Fibroblast of villous mesenchyme (primary cell): ENCODE data around the gene PAX2. TPM values are rescaled to one million over a fixed set of nuclear protein-coding genes. Genes with fewer than 3 reads are reported as not detected.

Source experiments
- DNase-seq: peaks from one replicate; pipeline ENCODE4 v3.0.0-alpha.2; 2010; ENCODE audit warnings: low read depth
- H3K4me3 ChIP-seq: 2 replicates; pipeline ENCODE4 v1.5.1; 2011; ENCODE audit warnings: low read depth, mild to moderate bottlenecking, low read length
- total RNA-seq: library from RNA; depleted of rRNA; stranded (reverse); fragments of >200 nt; gene quantifications from 2 replicates; pipeline ENCODE4 v1.2.3, GENCODE V29; 2012
- TF ChIP-seq, protein P1 (sequence below): IDR thresholded peaks from 2 replicates; pipeline ENCODE4 v1.5.1; 2012; ENCODE audit warnings: low read depth, mild to moderate bottlenecking, low read length; ENCODE audit not compliant: insufficient read depth

Gene PAX2
- total RNA-seq, 1 donor, result not detected

DNA sequence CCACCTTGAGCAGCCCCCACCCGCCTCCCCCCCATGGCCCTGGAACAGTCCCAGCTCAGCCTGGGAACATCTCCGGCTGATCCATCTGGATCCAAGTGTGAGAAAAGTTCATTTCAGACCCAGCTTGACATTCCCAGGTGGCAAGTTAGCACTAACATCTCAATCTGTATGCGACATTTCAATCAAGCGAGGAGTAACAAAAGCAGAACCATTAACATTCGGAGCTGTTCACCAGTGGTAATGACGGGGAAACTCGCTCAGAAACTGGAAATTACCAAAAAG is 65.4 kb downstream of the PAX2 start:
- H3K4me3 ChIP-seq, result no peak overlapping the region
- DNase-seq, result no peak
- TF ChIP-seq, protein P1, sequence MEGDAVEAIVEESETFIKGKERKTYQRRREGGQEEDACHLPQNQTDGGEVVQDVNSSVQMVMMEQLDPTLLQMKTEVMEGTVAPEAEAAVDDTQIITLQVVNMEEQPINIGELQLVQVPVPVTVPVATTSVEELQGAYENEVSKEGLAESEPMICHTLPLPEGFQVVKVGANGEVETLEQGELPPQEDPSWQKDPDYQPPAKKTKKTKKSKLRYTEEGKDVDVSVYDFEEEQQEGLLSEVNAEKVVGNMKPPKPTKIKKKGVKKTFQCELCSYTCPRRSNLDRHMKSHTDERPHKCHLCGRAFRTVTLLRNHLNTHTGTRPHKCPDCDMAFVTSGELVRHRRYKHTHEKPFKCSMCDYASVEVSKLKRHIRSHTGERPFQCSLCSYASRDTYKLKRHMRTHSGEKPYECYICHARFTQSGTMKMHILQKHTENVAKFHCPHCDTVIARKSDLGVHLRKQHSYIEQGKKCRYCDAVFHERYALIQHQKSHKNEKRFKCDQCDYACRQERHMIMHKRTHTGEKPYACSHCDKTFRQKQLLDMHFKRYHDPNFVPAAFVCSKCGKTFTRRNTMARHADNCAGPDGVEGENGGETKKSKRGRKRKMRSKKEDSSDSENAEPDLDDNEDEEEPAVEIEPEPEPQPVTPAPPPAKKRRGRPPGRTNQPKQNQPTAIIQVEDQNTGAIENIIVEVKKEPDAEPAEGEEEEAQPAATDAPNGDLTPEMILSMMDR, result no peak

GRCh38 chr10:100811261-100811660 is 65.9 kb downstream of the PAX2 start:
- TF ChIP-seq, protein P1, result no peak

DNA sequence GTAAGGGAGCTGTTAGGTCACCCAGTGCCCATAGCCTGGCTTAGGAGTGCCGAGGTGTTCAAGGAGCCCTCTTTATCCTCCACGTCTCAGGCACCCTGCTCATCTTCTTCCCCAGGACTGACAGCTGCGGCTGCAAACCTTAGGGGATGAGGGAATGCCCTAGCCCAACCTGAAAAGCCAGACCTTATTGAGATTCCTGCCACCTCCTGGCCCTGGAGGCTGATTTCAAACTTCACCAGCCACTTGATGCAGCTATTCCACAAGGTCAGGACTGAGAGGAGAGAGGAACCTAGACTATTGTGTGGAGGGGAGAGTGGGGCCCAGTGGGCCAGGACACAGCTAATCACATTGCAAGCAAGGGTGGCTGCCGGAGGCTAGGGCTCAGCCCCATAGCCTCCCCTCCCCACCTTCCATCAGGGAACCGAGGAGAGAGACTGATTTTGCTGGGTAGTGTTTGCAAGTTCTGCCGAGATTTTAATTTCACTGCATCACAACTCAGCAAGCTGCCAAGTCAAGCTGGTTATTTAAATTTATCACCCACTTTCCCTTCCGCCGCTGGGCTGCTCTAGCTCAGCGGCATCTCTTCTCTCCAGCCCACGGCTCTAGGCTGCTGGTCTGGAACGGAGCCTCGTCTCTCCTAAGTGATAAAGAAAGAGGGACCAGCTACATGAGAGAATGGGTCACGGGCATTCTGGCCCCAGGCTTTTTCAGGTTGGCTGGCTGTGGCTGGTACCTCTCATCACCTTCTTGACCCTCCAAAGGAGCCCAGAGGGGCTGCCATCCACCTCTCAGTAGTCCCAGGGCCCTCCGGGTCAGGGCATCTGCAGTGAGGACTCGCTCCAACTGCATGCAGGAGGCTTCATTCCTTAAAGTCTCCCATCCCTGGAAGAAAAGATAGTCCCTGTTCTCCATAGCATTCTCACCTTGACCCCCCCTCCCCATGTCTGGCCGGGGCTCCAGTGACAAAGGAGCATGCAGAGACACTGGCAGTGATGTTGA is 66.7 kb downstream of the PAX2 start:
- TF ChIP-seq, protein P1, result no peak
- no peak for DNase-seq
- H3K4me3 ChIP-seq, result no peak overlapping the region

More at GRCh38 chr10:100811261-100811660, 65.9 kb downstream of the PAX2 start:
- DNase-seq, result no peak
- no peak overlapping the region for H3K4me3 ChIP-seq

GRCh38 chr10:100812978-100813377 is 67.6 kb downstream of the PAX2 start:
- TF ChIP-seq, protein P1, result no peak
- no peak for DNase-seq
- H3K4me3 ChIP-seq, result no peak overlapping the region

DNA sequence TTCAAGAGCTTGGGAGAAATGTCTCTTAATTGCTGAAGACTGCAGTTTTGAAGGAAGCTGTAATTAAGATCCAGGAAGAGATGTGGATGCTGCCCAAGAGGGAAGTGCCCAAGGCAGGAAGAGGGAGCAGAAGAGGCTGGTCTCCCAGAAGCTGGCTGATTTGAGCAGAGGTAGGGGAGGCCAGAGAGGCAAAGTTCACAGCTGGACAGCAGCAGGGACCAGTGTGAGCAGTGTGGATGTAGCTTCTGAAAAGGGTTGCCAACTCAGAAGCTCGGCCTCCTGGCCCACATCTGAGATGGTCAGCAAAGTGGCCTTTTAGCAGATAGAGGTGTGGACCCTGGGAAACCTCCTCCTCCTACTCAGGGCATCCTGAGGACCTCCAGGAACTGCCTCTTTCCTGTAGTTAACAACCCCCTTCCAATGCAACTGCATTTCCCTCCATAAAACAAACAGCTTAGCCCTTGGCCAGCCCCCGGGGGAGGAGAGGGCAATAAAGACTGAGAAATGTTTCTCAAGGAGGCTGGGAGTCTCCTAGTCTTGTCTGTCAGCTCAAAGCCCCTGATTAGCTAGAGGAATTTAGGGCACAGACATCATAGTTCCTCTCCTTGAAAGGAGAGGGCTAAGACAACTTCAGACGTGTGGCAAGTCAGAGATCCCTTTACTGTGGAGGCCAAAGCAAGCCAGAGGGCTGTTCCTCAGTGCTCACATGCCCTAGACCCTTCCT is 69.5 kb downstream of the PAX2 start:
- no peak overlapping the region for H3K4me3 ChIP-seq
- TF ChIP-seq, protein P1, result no peak
- DNase-seq, result no peak

DNA sequence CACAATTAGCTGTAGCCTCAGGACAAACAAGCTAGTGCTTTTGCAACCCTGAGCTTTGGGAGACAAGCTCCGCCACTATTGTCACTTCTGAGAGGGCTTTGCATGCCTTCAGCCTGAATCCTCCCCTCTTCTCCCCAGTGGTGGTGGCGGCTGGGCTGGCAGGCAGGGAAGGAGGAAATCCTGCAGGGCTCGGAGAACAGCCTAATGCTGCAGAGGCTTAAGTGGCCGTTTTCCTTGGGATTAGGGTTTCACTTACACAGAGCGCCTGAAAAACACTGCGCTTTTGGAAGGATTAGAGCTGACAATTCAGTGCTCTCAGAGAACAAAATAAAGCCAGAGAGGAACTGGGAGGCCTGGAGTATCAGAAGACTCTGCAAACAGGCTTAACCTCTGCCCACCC is 71.3 kb downstream of the PAX2 start:
- no peak overlapping the region for H3K4me3 ChIP-seq
- TF ChIP-seq, protein P1, result no peak
- no peak for DNase-seq
